Sciatic nerve (tissue), 2 donors: ENCODE results near the gene SNAPIN. TPM values are rescaled to one million over a fixed set of nuclear protein-coding genes. Genes with fewer than 3 reads are reported as not detected.

Source experiments
- ATAC-seq: fragments of 200-7000 bp; cut with Tn5 transposase; one replicate; pipeline ENCODE4 v1.9.1; 2020; ENCODE audit warnings: mild to moderate bottlenecking, moderate library complexity
- DNase-seq: peaks from one replicate; pipeline ENCODE4 v3.0.0-alpha.2; 2020; ENCODE audit warnings: low spot score
- intact Hi-C: fragments of 100-400 bp; cut with DNase I; formaldehyde crosslinking; loops from one replicate; pipeline ENCODE4 v1.14.2; 2022
- microRNA-seq: library from miRNA; unstranded; fragments of <30 nt; microRNA quantifications from one replicate; pipeline ENCODE4 v1.2.0, GENCODE V29; 2020
- total RNA-seq: library from RNA; stranded (reverse); fragmentation: NEBNext Ultra II Directional; extraction: Animal tissue kit (Norgen Biotek cat#: 25700); gene quantifications from one replicate; pipeline ENCODE4 v1.2.1, GENCODE V29; 2021
- donor health status: DM: no; HTN: no; CAD: no.
- donor health status: DM: no; HTN: no; CAD: no.

Gene SNAPIN
- total RNA-seq, 1 donor from 2014 or later = 30.2 TPM

DNA sequence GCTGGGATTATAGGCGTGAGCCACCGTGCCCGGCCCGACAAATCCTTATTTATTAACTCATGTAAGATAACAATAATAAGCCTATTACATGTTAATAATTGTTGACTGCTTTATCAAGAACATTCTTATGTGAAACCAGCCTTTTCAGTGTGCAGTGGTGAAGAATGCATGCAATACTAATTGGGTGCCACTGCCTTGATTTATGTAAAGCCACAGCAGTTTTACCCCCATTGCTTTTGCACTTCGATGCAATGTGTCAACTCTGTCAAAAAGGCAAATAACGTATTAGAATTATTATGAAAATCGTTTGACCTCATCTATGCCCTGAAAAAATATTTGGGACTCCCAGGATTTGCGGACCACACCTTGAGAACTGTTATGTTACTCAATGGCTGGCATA lies 38.2 kb downstream of the SNAPIN start:
- DNase-seq = no peak
- no peak for ATAC-seq
- intact Hi-C loops = no loop called here

DNA sequence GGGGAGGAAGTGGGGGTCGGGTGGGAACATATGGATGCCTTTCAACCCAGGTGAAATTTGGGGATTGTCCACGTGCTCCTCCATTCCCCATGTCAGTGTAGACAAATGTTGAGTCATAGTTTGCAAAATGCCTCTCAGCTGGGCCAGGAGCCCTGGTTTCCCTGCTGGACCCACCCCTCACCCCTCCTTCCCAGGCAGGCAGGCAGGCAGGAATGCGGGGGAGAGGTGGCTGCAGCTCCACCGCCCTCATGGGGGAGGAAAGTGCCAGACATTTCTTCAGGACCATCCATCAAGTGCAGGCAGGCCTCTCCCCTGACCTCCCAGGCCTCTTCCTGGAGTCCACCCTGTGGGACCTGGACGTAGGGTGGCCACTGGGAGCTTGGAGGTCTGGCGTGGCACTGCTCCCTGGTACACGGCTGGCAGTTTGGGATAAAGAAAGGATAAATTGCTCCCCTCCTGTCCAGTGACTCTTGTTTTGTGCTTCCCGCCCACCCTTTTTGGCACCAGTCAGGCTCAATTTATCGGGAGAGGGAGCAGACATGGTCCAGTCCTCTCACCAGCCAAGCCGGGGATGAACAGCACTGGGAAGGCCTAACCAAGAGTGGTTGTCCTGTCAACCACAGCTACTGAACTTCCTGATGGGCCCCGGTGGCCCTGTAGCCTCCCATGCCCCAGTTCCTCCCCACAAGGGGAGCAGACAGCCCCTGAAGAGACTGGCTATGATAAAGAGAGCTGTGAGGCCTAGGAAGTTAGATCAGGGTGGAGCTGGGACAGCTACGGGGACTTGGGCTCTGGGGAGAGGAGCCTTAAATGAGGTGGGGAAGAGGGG lies 38.9 kb downstream of the SNAPIN start:
- intact Hi-C loops = no loop called here
- ATAC-seq (peak; percentile 75), DNase-seq (peak; percentile 61)

DNA sequence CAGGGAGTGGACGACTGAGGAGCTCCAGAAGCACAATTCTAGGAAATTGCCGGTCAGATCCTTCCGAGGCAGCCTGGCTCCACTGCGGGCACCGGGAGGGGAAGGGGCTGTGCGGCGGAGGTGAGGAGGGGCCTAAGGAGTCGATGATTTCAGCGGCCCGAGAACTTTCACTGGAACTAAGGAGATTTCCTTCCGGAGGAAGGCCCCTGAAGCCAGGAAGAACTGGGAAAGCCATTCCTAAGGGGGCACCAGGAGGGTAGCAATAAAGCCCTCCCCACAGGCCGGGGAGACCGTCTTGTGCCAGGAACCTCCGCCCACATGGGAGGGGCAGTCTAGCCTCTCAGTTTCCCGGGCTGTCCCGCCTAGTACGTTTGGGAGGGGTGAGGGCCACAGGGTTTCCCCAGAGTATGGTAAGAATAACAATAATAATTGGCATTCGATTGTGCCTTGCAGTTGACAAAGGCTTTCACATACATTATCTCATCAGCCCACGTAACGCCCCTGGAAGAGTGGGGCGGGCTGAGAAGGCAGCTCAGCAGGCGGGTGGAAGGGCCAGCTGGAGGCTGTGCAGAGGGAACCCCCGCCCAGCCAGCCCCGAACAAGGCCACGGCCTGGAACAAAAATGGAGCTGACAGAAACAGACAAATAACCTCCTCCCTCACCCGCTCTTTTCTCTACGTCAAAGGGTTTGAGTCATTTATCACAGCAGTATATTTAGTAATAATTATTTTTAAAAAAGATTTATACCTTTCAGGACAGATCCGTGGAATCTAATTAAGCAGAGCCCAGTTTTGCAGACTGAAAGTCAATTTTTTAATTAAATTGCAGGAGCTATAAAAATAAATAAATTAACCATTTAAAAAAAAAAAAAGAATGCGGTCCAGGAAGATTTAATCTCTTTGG lies 39.8 kb downstream of the SNAPIN start:
- intact Hi-C loops = no loop called here

DNA sequence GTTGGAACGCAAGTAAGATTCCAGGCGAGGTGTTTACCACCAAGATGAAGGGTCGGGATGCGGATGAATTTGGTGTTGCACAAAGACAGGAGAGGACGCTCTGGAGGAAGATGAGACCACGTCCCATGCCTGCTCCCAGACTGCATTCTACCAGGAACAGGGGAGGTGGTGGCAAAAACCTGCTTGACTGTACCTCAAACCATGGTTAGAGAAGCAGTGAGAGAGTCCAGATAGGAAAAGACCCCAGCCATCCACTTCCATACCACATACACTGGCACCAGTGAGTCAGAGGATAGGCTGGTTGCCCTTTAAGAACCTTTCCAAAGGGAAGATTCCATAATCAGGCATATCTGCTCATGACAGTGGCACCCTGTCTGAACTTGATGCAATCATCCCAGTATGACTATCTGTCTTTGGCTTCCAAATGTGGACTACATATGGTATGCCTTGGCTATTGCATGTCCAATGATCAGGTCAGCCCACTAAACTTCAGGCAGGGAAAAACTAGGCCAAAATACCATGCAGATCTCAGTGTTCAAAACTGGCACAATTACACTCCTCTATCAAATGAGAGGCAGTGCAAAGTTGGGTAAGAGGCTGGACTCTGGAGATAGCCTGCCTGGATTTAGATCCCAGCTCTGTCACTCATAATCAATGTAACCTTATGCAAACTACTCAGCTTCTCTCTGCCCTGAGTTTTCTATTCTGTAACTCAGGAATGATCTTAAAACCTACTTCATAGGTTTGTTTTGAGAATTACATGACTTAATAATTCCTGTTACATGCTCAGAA lies 40.6 kb downstream of the SNAPIN start:
- intact Hi-C loops = no loop called here
- peak; percentile 27 for ATAC-seq
- no peak for DNase-seq

More for the DNA sequence above, 39.8 kb downstream of the SNAPIN start:
- ATAC-seq (peak; percentile 77), DNase-seq (peak; percentile 80)

DNA sequence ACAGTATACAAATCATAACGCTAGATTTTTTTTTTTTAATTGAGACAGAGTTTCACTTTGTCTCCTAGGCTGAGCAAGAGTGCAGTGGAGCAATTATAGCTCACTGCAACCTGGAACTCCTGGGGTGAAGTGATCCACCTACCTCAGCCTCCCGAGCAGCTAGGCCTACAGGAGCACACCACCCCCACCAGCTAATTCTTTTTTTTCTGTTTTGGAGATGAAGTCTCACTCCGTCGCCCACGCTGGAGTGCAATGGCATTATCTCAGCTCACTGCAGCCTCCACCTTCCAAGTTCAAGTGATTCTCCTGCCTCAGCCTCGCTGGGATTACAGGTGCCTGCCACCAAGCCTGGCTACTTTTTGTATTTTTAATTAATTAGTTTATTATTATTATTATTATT lies 41.3 kb downstream of the SNAPIN start:
- intact Hi-C loops = no loop called here
- DNase-seq (no peak), ATAC-seq (no peak)

DNA sequence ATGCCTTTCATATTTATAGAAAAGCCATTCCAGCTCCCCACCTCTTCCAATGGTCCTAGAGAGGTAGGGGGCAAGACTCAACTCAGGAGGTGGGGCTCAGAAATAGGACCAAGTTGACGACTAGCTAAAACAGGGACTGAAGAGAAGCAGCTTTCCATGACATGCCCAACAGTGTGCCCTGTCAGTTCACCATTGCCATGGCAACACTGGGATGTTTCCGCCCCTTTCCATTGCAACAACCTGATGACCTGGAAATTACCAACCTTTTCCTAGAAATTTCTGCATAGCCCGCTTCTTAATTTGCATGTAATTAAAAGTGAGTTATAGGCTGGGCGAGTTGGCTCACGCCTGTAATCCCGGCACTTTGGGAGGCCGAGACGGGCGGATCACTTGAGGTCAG lies 47.0 kb downstream of the SNAPIN start:
- DNase-seq (no peak), ATAC-seq (no peak)
- intact Hi-C loops = no loop called here

DNA sequence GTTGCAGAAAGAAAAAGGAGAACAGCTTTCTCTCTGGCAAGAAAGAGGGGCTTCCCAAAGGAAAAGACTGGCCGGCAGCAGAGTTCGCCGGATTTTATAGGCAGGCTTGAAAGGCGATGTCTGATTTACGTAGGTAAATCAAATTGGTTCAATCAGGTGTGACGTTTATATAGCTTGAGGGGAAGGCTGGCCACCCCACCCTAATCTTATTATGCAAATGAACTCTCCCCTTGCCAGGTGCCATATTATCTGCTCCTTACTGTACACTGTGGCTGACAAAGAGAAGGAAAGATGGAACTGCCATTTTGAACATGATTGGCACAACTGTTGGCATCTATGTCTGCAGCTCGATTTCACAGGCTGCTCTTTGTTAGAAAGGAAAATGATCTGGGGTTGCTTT lies 52.5 kb downstream of the SNAPIN start:
- no peak for DNase-seq
- no peak for ATAC-seq
- intact Hi-C loops = no loop called here

Small RNA genes lying within 50 kb of the gene (microRNA-seq; reads per million reads assigned to microRNA genes)
- gene MIR8083 = not detected

Other genes with a start within 250 kb of the SNAPIN start
- not detected for gene S100A7A, start 242.2 kb upstream of the SNAPIN start, total RNA-seq
- gene S100A7, start 198.1 kb upstream of the SNAPIN start, total RNA-seq = 0.85 TPM
- 1,022 TPM for gene S100A6, start 122.7 kb upstream of the SNAPIN start, total RNA-seq
- gene S100A5, start 117.8 kb upstream of the SNAPIN start, total RNA-seq = not detected
- 258 TPM for gene S100A4, start 112.9 kb upstream of the SNAPIN start, total RNA-seq
- not detected for gene S100A3, start 109.4 kb upstream of the SNAPIN start, total RNA-seq
- 3.5 TPM for gene S100A2, start 92.9 kb upstream of the SNAPIN start, total RNA-seq
- 58.4 TPM for gene S100A16, start 45.6 kb upstream of the SNAPIN start, total RNA-seq
- gene S100A14, start 42.4 kb upstream of the SNAPIN start, total RNA-seq = 0.49 TPM
- 112 TPM for gene S100A13, start 31.2 kb upstream of the SNAPIN start, total RNA-seq
- gene S100A1, start 30.3 kb upstream of the SNAPIN start, total RNA-seq = 99.7 TPM
- gene CHTOP, start 24.6 kb upstream of the SNAPIN start, total RNA-seq = 66.3 TPM
- gene ILF2, start 12.3 kb downstream of the SNAPIN start, total RNA-seq = 73.5 TPM
- gene NPR1, start 20.0 kb downstream of the SNAPIN start, total RNA-seq = 34.1 TPM
- gene INTS3, start 69.3 kb downstream of the SNAPIN start, total RNA-seq = 72.4 TPM
- gene SLC27A3, start 116.7 kb downstream of the SNAPIN start, total RNA-seq = 38.0 TPM